GM21529 (cell line): Measurements from ENCODE around the gene NACAD.
"Not testable (repeated sequence)": the region's sequence is repeated elsewhere in the genome, so short reads cannot be mapped to it uniquely, and the experiment has no call there.

Experiments used
- ATAC-seq: cut with Tn5 transposase; IDR thresholded peaks from one replicate; pipeline ENCODE4 v1.9.1; 2021; ENCODE audit not compliant: unreplicated experiment

Gene NACAD

DNA sequence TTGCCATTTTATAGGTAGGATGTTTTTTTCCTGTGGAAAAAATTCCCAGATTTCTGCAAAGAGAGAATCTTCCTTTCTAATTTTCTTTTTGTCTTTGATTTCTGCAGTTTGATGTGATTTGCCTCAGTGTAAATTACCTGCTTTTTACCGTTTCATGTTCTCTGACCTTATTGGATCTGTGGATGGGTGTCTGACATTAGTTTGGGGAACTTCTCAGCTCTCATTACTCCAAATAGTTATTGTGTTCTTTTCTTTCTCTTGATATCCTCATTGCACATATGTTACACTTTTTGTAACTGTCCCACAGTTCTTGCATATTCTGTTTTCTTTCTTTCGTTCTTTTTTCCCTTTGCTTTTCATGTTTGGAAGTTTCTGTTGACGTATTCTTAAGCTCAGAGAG, 28.5 kb downstream of the NACAD start:
- ATAC-seq, result no peak

DNA sequence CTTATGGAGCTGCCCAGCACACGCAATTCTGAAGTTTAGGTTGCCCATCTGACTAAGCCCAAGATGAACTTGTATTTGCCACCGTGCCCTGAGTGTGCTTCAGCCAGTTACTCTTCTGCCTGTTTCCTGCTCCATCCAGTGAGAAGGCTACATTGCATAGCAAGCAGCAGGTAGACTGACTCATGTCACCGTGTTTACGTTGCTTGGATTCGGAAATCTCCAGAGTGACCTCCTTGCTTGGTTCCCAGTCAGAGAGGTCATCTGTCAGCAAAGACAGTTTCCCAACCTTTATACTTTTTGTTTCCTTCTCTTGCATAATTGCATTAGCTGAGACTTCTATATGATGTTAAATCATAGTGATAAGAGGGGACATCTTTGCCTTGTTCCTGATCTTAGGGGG, 30.9 kb downstream of the NACAD start:
- no peak for ATAC-seq

DNA sequence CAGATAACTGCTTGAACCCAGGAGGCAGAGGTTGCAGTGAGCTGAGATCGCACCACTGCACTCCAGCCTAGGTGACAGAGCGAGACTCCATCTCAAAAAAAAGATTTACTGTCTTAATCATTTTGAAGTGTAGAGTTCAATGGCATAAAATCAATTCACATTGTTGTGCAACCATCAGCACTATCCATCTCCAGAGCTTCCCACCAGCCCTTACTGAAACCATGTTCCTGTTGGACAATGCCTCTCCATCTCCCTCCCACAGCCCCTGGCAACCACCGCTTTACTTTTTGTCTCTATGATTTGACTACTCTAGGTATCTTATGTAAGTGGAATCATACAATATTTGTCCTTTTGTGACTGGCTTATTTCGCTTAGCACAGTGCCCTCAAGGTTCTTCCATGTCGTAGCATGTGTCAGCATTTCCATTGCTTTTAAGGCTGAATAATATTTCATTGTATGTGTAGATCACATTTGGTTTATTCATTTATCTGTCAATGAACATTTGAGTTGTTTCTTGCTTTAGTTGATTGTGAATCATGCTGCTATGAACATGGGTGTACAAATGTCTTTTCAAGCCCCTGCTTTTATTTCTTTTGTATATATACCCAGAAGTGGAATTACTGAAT, 33.1 kb downstream of the NACAD start:
- no peak for ATAC-seq

DNA sequence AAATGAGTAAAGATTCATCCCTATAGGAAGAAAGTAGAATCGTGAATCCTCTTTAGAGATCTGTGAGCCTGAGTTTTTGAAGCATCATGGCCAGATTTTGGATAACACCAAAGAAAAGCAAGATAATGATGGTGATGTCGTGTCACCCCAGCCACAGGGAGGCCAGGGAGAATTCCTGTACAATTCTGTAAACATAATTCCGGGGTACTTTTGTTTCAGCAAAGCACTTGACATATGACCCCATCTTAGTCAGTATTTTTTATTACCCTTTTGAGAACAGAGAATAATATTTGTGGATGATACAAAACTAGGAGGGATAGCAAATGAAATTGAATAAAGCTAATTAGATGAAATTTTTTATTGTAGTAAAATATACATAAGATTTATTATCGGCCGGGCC, 33.8 kb downstream of the NACAD start:
- no peak for ATAC-seq

DNA sequence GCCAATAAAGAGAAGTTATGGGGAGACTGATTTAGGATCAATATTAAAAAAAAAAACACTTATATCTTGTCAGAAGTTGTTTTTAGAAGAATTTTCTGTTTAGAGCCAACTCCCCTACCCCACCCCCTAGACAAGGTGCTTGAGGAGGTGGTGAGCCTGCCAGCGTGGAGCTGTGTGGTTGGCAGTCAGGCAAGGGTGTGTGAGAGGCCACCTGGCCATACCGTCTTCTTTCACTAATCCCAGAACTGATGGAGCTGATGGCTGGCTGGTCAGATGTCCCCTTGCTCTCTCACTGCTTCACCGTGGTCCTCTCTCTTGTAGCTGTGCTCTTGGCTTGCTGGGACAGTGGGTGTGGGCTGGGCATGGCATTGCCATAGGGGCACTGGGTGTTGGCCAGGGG, 34.3 kb downstream of the NACAD start:
- ATAC-seq, result no peak

DNA sequence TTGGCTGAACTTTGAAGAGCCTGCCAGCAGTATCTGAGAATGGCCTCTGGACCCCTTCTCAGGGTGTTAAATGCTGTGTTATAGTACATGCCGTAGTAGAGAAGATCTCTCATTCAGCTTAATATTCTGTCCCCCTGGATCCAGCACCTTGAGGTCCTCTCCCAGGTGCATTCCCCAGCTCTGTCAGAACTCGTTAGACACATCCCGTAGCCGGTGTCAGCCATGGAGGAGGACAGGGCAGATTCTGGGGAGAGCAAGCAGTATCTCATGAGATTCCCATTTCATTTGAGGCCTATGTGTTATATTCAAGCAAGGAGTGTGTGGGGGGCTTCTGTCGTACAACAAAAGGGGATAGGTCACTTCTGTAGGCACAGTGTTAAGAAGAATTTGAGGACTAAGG, 34.8 kb downstream of the NACAD start:
- ATAC-seq, result no peak

DNA sequence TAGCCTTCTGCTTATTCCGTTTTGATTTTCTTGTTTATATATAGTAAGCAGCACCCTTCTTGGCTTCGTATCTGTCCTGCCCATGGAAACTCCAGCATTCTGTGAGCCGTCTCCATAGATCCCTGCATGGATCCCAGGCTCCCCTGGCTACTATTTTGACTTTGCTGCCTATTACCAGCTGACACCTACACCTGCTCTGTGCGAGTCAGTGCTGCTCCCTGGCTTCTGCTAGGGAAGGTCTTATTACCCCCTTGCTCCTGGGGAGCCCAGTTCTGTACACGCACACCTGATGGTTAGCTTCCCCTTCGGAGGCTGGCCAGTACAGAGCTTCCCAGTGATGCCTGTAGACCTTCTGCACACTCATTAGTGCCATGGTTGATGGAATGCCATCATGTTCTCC, 35.4 kb downstream of the NACAD start:
- no peak for ATAC-seq

DNA sequence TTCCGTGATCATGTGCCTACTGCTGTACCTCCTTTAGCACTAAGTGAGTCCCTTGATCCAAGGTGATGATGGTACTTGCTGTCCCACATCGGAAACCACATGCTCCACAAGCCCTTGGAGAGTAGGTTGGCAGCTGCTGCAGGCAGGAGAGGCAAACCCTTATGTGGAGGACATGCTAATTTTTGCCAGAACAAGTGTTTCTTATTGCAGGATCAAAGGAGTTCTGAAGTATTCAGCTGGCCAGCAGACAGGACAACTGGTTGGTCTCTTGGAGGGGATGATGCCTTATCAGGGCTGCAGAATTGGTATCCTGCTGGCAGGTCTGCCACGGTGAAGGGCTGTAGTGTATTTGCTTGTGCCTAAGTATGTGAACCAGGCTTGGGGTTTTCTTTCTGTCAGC, 36.8 kb downstream of the NACAD start:
- no peak for ATAC-seq

DNA sequence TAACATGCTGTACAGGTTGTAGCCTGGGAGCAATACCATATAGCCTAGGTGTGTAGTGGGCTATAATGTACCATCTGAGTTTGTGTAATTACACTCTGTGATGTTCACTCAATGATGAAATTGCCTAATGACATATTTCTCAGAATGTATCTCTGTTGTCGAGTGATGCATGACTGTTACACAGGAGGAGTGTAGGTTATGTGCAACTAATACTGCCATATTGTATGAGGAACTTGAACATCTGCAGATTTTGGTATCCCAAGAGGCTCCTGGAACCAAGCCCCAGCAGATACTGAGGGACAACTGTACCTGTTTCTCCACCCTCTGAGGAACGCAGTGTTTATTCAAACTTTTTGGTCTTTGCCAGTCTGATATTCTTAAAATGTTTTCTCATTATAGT, 38.6 kb downstream of the NACAD start:
- no peak for ATAC-seq

DNA sequence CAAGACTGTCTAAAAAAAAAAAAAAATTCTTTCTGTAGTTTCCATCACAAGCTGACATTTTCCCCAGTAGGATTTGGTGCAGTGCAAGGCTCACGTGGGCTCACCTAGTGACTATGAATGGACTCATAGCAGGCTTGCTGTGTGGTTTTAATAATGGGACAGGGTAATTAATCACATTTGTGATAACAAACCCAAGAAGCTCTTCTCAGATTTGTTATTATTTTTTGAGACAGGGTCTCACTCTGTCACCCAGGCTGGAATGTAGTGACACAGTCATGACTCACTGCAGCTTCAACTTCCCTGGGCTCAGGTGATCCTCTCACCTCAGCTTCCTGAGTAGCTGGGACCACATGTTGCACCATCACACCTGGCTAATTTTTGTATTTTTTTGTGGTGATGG, 40.0 kb downstream of the NACAD start:
- no peak for ATAC-seq

DNA sequence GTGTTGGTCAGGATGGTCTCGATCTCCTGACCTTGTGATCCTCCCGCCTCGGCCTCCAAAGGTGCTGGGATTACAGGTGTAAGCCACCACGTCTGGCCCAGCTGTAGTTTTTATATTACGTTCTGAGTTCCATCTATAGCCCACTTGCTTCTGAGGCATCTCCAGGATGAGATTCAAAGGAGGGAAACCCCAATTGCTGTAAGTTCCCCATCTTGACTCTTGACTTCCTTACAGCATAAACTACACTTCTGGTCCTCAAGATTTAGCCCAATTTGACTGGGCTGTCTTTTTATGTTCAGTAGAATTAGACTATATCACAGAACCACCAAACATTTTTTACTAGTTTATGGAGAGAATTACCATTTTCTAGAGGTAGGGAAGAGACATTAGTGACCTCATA, 44.4 kb downstream of the NACAD start:
- no peak for ATAC-seq

DNA sequence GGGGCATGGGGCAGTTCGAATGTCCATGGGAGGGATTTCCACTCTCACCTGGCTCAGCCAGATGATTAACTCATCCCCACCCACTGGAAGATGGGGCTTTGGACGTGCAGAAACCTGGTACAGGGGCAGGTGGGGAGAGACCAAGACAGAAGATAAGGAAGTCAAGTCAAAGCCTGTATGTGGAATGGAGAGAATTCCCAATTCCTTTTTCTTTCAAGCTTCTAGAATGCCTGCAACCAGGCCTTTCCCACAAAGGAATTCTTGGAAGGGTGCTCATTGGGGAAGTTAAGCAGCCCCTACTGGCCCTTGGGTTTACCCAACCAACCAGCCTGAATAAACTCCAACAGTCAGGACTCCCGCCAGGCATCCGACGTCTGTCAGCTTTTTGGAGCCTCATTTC, 49.7 kb downstream of the NACAD start:
- no peak for ATAC-seq

DNA sequence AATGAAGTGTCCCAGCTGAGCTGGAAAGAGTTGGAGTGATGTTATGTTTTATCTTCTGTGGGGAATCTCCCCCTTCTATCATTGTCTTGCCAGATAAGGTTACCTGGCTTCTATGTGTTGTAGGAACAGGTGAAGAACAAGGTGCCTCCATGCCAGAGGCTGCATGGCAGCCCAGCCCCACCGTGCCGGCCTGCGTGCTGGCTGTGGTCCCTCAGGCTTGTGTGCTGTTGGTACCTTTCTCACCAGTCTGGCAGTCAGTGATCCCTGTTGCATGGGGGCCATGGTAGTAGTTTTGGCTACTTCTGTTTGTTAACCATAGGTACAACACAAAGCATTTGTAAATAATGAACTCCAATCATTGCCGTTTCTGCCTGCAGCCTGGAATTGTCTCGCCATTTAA, 50.9 kb downstream of the NACAD start:
- ATAC-seq, result no peak

DNA sequence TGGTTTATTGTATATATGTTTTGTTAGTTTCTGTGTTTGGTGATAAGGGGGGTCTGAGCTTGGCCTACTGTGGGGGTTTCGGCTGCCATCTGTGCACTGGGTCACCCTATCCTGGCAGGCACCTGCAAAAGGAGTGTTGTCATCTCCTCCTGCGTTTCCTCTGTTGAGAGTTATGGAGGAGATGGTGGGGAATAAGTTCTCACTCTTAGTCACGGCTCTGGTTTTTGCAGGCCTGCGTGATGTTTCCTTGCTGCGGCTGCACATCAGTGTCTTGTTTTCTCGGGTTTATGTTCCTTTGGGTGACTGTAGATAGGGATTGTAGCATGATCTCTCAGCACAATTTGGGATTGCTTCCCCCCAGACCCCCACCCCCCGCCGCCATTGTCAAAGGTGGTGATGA, 52.0 kb downstream of the NACAD start:
- ATAC-seq, result no peak

DNA sequence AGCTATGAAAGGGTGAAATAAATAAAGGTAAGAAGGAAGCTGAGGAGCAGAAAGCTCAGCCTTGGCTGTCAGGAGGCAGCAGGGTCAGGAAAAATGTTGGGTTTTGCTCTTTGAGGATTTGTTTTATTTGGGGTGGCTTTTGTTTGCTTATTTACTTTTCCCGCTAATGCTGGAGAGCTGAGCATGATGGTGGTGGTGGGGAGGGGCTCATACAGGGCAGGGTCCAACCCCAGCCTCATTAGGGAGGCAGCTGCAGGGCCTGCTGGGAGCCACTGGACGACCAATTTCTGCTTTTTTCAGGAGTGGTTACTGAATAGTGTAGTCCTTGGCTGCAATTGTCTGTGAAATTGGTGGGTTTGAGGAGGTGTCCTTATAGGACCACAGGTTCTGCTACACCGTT, 52.5 kb downstream of the NACAD start:
- no peak for ATAC-seq

DNA sequence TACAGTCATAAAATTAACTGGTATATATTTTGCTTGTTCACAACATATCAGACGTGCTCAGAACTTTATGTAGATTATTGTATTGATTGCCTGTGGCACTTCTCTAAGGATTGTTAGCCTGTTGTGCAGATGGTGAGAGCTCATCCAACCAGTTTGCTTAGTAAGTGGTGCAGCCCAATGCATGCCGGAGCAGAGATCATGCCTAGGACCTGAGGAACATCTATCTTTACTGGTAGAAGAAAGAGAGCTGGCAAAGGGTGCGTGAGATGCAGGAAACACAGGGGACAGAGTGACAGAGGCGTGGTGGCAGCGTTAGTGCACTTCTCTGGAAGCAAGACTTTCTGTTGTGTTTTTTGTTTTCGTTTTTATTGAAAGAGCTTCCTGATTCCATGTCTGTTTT, 52.9 kb downstream of the NACAD start:
- no peak for ATAC-seq

DNA sequence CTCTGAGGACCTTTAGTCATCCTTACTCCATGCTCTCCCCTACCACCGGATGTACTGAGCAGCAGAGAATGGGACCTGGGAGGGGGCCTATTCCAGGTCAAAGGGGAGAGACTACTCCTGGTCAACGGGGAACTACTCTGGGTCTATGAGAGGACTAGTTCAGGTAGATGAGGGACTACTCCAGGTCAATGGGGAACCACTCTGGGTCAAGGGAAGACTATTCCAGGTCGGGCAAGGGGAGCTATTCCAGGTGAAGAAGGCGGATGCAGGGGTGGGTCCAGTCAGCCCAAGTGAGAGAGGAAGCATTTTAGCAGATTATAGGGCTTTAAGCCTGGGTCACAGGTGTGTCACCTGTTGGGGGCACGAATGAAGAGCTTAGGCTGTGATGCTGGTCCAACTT, 53.4 kb downstream of the NACAD start:
- no peak for ATAC-seq

DNA sequence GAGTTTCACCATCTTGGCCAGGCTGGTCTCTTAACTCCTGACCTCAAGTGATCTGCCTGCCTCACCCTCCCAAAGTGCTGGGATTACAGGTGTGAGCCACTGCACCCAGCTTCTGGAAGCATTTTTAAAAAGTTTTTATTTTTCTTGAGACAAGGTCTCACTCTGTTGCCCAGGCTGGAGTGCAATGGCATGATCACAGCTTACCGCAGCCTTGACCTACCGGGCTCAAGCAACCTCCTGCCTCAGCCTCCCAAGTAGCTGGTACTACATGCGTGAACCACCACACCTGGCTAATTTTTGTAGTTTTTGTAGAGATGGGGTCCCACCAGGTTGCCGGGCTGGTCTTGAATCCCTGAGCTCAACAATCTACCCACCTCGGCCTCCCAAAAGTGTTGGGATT, 54.1 kb downstream of the NACAD start:
- ATAC-seq, result not testable (repeated sequence)

DNA sequence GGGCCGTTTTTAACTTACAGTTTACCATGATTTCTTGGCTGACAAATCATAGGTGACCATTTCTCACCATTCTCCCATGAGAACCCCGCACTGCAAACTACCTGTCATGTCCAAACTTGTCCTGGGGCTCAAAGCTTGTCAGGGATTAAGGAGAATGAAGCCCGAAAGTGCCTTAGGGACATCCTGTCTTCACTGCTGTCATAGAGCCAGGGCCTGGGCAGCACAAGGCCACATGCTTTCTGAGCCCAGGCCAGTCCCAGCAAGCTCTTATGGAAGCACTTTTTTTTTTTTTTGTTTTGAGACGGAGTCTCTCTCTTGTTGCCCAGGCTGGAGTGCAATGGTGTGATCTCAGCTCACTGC, 54.9 kb downstream of the NACAD start:
- no peak for ATAC-seq

DNA sequence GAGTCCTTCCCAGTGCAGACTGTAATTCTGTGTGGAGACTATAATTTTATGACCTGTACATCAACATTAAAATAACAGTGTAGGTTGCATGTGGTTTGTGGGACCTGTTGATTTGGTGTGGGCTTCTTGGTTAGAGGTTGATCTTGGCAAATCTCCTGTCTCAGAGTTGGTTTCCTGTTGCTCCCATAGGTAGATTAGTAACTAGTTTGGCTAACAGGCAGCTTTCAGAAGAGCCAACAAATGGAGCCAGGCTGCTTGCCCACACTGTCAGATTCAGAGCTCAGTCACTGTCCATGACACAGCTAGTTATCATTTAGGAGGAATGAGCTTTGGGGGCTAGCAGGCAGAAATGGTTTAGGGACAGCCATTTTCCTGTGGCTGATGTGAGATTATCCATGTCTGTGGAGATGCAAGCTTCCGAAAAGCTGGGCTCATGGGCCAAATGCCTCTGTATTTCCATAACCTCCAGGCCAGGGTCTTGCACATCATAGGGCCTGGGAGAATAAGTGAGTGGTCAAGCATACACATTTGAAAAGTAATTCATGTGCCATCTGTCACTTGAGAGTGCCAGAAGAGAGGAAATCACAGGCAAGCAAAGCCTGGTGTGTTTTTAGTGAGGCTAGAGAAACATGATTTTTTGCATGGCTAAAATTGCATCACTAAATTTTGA, 55.4 kb downstream of the NACAD start:
- ATAC-seq, result no peak

DNA sequence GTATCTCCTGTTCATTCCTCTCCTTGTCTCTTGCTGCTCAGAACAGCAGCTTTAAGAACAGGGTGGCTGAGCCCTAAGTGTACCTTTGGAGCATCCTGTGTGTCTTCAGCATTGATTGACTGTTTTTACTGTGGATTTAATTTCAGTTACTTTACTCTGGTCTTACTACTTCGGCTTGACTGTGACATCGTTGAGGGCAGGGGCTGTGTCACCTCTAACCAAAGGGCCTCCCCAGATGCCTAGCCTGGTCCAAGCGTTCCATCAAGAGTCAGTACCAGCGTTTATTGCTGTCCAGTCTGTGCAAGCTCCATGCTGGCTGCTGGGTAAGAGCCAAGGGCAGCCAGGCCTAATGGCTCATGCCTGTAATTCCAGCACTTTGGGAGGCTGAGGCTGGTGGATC, 56.3 kb downstream of the NACAD start:
- no peak for ATAC-seq

DNA sequence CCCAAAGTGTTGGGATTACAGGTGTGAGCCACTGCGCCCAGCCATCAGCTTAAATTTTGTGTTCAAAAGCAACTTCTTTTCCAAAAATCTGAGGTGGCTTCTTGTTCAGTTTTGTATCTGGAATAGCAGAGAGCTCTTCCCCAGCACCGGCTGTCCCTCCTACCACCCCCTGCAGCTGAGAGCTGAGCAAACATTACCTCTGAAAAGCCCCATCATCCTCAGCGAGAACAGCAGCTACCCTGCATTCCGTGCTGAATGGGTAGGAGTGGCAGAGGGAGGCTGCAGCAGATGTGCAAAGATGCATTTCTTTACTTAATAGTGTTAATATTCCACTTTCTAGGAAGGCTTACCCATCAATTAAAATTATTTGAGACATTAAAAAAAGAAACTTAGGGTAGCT, 56.9 kb downstream of the NACAD start:
- no peak for ATAC-seq
